ENCODE results near the gene FBLN2.

DNA sequence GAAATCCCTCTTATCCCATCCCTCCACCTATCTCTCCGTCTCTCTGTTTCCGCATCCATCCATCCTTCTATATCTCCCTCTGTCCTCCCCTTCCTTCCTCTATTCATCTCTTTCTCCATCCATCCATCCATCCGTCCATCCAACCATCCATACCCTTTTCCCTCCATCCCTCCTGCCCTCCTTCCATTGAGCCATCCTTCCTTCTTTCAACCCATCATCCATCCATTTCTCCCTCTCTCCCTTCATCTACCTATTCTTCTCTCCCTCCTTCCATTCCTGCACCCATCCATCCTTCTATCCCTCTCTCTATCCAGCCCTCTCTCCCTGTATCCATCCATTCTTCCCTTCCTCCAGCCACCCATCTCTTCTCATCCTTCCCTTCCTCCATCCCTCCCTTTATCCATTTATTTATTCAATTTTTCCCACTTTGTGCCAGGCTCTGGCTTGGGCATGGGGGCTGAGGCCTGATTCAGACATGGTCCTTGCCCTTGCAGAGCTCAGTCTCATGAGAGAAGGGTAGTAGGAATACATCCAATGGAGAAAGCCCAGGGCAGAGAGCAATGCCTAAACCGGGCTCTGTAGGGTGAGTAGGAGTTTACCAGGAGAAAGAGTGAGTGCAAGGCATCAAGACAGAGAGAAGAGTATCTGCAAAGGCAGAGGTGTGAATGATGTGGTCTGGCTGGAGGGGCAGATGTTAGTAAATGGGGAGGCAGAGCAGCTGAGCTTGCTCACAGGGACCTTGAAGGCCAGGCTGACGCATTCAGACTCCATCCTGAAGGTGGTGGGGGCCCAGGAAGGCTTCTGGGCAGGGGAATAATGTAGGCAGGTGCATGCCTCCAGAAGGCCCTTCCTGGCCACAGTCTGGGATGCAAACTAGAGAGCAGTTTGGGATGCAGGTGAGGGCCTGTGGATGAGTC lies 19.5 kb upstream of the FBLN2 start:
- TF ChIP-seq, protein P1, sequence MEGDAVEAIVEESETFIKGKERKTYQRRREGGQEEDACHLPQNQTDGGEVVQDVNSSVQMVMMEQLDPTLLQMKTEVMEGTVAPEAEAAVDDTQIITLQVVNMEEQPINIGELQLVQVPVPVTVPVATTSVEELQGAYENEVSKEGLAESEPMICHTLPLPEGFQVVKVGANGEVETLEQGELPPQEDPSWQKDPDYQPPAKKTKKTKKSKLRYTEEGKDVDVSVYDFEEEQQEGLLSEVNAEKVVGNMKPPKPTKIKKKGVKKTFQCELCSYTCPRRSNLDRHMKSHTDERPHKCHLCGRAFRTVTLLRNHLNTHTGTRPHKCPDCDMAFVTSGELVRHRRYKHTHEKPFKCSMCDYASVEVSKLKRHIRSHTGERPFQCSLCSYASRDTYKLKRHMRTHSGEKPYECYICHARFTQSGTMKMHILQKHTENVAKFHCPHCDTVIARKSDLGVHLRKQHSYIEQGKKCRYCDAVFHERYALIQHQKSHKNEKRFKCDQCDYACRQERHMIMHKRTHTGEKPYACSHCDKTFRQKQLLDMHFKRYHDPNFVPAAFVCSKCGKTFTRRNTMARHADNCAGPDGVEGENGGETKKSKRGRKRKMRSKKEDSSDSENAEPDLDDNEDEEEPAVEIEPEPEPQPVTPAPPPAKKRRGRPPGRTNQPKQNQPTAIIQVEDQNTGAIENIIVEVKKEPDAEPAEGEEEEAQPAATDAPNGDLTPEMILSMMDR (IDR thresholded peaks at IDR 0.05) = no peak
- TF ChIP-seq POLR2AphosphoS5 (IDR thresholded peaks at IDR 0.05) = no peak
- TF ChIP-seq EP300 (IDR thresholded peaks at IDR 0.05) = no peak

All from esophagus muscularis mucosa (tissue), 4 donors.